H7 (cell line): Measurements from ENCODE around the gene PARD3B. TPM values are rescaled to one million over a fixed set of nuclear protein-coding genes. Genes with fewer than 3 reads are reported as not detected.

Experiments
- DNase-seq: peaks from one replicate; pipeline ENCODE4 v3.0.0; 2012
- H3K27me3 ChIP-seq: 2 replicates; pipeline ENCODE4 v1.6.0; 2011; ENCODE audit warnings: mild to moderate bottlenecking, low read length; ENCODE audit not compliant: control insufficient read depth, insufficient read depth
- H3K36me3 ChIP-seq: replicated peaks from 2 replicates; pipeline ENCODE4 v1.5.1; 2011; ENCODE audit warnings: low read length; ENCODE audit not compliant: control insufficient read depth, insufficient read depth
- H3K4me3 ChIP-seq: 2 replicates; pipeline ENCODE4 v1.5.1; 2011; ENCODE audit warnings: low read depth, mild to moderate bottlenecking, control low read depth, low read length, moderate library complexity; ENCODE audit not compliant: insufficient read depth
- total RNA-seq: library from RNA; depleted of rRNA; stranded (reverse); fragments of >200 nt; shearing (Covaris generic); gene quantifications from 2 replicates; pipeline ENCODE4 v1.2.3, GENCODE V29; 2014; rRNA removed

The PARD3B gene
- total RNA-seq: 1.4 and 2.3 TPM in 2 replicates

GRCh38 chr2:204544961-204545860 is at the start of gene PARD3B:
TSS of gene PARD3B (plus strand) at chr2:204545475. CDS start at chr2:204546000, 525 bp downstream.
- Histone ChIP-seq H3K27me3 (peaks cover 28% of the 10 kb centered on the region), H3K4me3 (peak within 1 kb of the TSS; percentile 60), H3K36me3 (no peaks in the 10 kb centered on the region)
- peak; percentile 85 for DNase-seq

GRCh38 chr2:204496779-204497178 is 48.5 kb upstream of the PARD3B start:
- no peaks in the 10 kb centered on the region for H3K27me3 ChIP-seq
- no peak for DNase-seq
- no peak overlapping the region for H3K4me3 ChIP-seq
- H3K36me3 ChIP-seq: no peaks in the 10 kb centered on the region

- no peak for DNase-seq
- no peaks in the 10 kb centered on the region for H3K27me3 ChIP-seq
- H3K4me3 ChIP-seq: no peak overlapping the region
- no peaks in the 10 kb centered on the region for H3K36me3 ChIP-seq
Measured at GRCh38 chr2:204497855-204498254, 47.4 kb upstream of the PARD3B start.

GRCh38 chr2:204498291-204498690 is 47.0 kb upstream of the PARD3B start:
- DNase-seq: no peak
- Histone ChIP-seq H3K36me3 (no peaks in the 10 kb centered on the region), H3K27me3 (no peaks in the 10 kb centered on the region), H3K4me3 (no peak overlapping the region)

- no peak overlapping the region for H3K4me3 ChIP-seq
- H3K27me3 ChIP-seq: no peaks in the 10 kb centered on the region
- no peaks in the 10 kb centered on the region for H3K36me3 ChIP-seq
- DNase-seq: no peak
Measured at GRCh38 chr2:204503869-204504268, 41.4 kb upstream of the PARD3B start.

GRCh38 chr2:204504594-204504993 is 40.7 kb upstream of the PARD3B start:
- H3K4me3 ChIP-seq: no peak overlapping the region
- no peak for DNase-seq

GRCh38 chr2:204505488-204505887 is 39.8 kb upstream of the PARD3B start:
- Histone ChIP-seq H3K4me3 (no peak overlapping the region), H3K36me3 (no peaks in the 10 kb centered on the region), H3K27me3 (no peaks in the 10 kb centered on the region)
- no peak for DNase-seq

More at GRCh38 chr2:204504594-204504993, 40.7 kb upstream of the PARD3B start:
- Histone ChIP-seq H3K36me3 (no peaks in the 10 kb centered on the region), H3K27me3 (no peaks in the 10 kb centered on the region)

GRCh38 chr2:204505946-204506345 is 39.3 kb upstream of the PARD3B start:
- no peaks in the 10 kb centered on the region for H3K27me3 ChIP-seq
- no peaks in the 10 kb centered on the region for H3K36me3 ChIP-seq
- no peak for DNase-seq
- no peak overlapping the region for H3K4me3 ChIP-seq

GRCh38 chr2:204507636-204508035 is 37.6 kb upstream of the PARD3B start:
- Histone ChIP-seq H3K4me3 (no peak overlapping the region), H3K27me3 (no peaks in the 10 kb centered on the region), H3K36me3 (no peaks in the 10 kb centered on the region)
- DNase-seq: no peak

GRCh38 chr2:204510709-204511420 is 34.4 kb upstream of the PARD3B start:
- no peaks in the 10 kb centered on the region for H3K36me3 ChIP-seq
- no peak for DNase-seq
- no peak overlapping the region for H3K4me3 ChIP-seq
- no peaks in the 10 kb centered on the region for H3K27me3 ChIP-seq

- H3K4me3 ChIP-seq: no peak overlapping the region
- H3K36me3 ChIP-seq: no peaks in the 10 kb centered on the region
- DNase-seq: no peak
- no peaks in the 10 kb centered on the region for H3K27me3 ChIP-seq
Measured at GRCh38 chr2:204514439-204514838, 30.8 kb upstream of the PARD3B start.

GRCh38 chr2:204515416-204515815 is 29.9 kb upstream of the PARD3B start:
- no peak overlapping the region for H3K4me3 ChIP-seq
- H3K27me3 ChIP-seq: no peaks in the 10 kb centered on the region
- DNase-seq: no peak
- no peaks in the 10 kb centered on the region for H3K36me3 ChIP-seq

GRCh38 chr2:204517154-204517553 is 28.1 kb upstream of the PARD3B start:
- Histone ChIP-seq H3K4me3 (no peak overlapping the region), H3K36me3 (no peaks in the 10 kb centered on the region), H3K27me3 (no peaks in the 10 kb centered on the region)
- DNase-seq: no peak

- no peak overlapping the region for H3K4me3 ChIP-seq
- no peak for DNase-seq
- H3K36me3 ChIP-seq: no peaks in the 10 kb centered on the region
- H3K27me3 ChIP-seq: no peaks in the 10 kb centered on the region
Measured at GRCh38 chr2:204529795-204530463, 15.3 kb upstream of the PARD3B start.

GRCh38 chr2:204530464-204530805 is 14.8 kb upstream of the PARD3B start:
- Histone ChIP-seq H3K36me3 (no peaks in the 10 kb centered on the region), H3K27me3 (no peaks in the 10 kb centered on the region), H3K4me3 (no peak overlapping the region)
- no peak for DNase-seq
